ENCODE measurements around the gene RHD.
"Not testable (repeated sequence)": the region's sequence is repeated elsewhere in the genome, so short reads cannot be mapped to it uniquely, and the experiment has no call there.

The RHD gene

DNA sequence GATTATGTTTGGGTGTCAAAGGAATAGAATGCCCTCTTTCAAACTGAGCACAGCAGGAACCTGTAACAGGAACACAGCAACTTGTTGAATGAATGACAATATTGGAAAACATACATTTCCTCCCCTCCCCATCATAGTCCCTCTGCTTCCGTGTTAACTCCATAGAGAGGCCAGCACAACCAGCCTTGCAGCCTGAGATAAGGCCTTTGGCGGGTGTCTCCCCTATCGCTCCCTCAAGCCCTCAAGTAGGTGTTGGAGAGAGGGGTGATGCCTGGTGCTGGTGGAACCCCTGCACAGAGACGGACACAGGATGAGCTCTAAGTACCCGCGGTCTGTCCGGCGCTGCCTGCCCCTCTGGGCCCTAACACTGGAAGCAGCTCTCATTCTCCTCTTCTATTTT lies at the start of gene RHD:
TSS of gene RHD (plus strand) at position 272 of the 400 bp plus-strand sequence. CDS start at position 311, 39 bp downstream.
- not testable (repeated sequence) for DNase-seq

DNA sequence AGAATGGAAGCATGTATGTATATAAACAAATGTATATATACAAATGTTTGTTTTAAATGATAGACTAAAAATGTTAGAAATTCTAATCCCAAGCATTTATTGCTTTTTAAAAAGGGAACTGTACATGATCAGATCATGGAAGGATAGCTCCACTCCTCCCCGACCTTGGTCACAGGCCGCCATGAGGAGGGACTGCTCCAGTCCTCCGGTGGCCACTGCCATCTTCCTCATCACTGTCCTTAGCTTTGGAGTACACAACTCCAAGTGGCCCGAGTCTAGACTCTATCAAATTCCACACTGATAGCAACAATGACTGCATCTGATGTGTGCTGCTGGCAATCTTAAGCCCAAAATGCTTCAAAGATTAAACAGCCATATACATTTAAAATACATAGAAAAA lies 49.7 kb upstream of the RHD start:
- no peak for DNase-seq

DNA sequence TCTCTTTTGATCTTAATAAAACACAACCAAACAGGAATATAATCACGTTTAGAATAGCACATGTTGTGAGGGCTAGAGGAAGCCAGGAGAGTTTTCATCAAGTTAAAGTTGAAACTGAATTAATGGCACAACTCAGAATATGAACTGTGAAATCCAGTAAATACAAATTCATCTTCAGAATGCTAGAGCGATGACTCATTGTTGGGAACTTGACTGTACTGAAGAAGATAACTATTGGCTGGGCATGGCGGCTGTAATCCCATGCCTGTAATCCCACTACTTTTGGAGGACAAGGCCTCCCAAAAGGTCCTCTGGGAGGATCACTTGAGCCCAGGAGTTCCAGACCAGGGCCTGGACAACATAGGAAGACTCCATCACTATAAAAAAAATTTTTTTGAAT lies 48.8 kb upstream of the RHD start:
- no peak for DNase-seq

GRCh38 chr1:25232027-25232865 lies 40.1 kb upstream of the RHD start, which contains the start of gene SYF2:
Gene SYF2 (minus strand): TSS chr1:25232502. CDS start chr1:25232467, 35 bp downstream.
- DNase-seq, result peak; percentile 83 to 84

GRCh38 chr1:25232866-25233784 lies 39.2 kb upstream of the RHD start:
- peak; percentile 29 to 38 for DNase-seq

GRCh38 chr1:25235411-25235810 lies 36.9 kb upstream of the RHD start:
- DNase-seq, result not testable (repeated sequence)

DNA sequence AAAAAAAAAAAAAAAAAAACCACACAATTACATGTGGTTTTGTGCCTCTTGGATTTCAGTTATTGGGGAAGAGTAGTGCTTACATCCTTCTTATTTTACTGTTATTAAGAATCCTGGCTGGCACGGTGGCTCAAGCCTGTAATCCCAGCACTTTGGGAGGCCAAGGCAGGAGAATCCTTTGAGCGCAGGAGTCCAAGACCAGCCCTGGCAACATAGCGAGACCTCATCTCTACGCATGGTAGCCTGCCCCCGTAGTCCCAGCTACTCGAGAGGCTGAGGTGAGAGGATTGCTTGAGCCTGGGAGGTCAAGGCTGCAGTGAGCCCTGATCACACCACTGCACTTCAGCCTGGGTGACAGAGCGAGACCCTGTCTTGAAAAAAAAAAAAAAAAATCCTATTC lies 36.0 kb upstream of the RHD start:
- DNase-seq, result not testable (repeated sequence)

DNA sequence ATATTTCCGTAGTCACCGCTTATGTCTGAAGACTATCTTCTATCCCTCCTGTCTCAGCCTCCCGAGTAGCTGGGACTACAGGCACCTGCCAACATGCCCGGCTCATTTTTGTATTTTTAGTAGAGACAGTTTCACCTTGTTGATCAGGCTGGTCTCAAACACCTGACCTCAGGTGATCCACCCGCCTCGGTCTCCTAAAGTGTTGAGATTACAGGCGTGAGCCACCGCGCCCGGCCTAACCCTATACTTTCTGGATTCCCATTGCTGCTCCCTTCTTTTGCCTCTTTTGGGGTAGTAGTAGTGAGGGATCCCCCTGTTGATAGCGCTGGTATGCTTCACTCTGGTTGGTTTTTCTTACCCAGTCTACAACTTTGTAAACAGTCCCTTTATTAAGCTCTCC lies 34.3 kb upstream of the RHD start:
- no peak for DNase-seq

GRCh38 chr1:25239681-25240541 lies 32.4 kb upstream of the RHD start:
- peak; percentile 75 to 81 for DNase-seq

DNA sequence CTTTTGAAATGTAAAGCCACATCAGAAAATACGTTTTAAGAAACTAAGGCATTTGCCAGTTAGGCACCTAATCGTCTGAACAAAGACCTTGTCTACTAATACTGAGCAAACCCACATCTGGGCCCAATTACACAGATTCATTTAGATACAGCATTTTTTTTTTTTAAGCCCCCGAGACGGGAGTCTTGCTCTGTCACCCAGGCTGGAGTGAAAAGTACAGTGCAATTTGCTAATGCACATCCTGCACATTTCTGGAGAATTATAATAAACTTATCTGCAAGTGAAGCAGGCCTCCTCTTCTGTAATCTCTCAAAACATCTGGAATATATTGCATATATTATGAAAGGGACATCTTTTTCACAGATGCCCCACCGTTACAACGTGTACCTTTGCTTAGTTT lies 28.4 kb upstream of the RHD start:
- DNase-seq, result no peak

- no peak for DNase-seq
These were observed 26.9 kb upstream of the RHD start for GRCh38 chr1:25245393-25245792.

- no peak for DNase-seq
These were observed 26.3 kb upstream of the RHD start for GRCh38 chr1:25245809-25246599.

DNA sequence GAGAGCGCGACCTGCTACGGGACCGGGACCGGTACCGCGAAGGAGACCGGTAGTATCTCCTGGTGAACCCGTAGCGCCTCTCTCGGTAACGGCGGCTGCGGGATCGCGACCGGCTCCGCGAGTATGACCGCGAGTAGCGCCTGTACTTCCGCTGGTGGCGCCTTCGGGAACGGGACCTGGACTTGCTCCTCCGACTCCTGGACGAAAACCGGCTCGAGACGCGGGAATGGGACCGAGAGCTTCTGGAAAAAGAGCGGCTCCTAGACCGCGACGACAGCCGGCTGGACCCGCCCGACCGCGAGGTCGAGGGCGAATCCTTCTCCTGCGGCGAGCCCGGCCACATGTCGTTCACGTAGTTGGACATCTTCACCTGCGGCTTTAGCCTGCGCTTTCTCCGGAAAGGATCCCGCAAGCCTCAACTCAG lies 25.7 kb upstream of the RHD start:
- DNase-seq, result peak; percentile 15 to 20

DNA sequence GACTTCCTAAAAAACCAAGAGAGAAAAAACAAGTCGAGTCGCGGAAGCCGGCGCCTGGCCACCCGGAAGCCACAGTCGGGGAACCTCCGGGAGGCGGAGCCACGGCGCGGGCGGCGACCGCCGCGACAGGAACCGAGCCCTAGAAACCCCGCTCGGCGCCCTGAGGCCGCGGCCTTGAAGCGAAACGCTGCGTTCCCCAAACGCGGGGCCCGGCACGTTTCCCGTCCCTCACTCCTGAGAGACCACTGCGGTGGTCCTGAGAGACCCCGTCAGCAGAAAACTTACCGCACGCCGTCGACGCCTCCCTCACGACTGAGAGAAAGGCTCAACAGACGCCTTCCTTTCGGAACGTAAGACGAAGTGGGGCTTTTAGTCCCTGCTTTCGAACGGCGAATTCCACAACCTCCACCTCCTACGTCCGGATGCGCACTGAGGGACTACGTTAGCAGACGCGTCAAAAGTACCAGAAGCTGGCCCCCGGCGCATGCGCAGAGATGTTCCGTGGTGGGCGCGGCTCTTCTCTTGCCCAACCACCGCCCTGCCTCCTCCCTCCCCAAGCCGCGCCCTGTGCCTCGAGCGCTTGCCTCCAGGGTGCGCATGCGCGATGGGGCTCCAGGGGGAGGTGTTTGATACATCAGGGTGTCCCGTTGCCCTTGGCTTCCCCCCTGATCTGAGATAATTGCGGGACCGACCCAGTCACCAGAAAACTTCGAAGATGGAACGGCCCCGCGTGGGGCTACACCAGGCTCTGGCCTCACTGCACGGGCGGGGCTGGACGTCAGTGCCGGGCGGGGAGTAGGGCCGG lies 25.1 kb upstream of the RHD start, which contains the start of gene RSRP1:
TSS of gene RSRP1 (minus strand) at position 431 of the 805 bp plus-strand sequence. CDS start 491 bp downstream, outside the sequence.
- DNase-seq, result peak; percentile 100

- no peak for DNase-seq
These were observed 24.2 kb upstream of the RHD start for GRCh38 chr1:25247829-25248754.

GRCh38 chr1:25253911-25254310 lies 18.4 kb upstream of the RHD start:
- no peak for DNase-seq

GRCh38 chr1:25255706-25256577 lies 16.4 kb upstream of the RHD start:
- no peak for DNase-seq

- no peak for DNase-seq
These were observed 15.7 kb upstream of the RHD start for GRCh38 chr1:25256578-25256965.

DNA sequence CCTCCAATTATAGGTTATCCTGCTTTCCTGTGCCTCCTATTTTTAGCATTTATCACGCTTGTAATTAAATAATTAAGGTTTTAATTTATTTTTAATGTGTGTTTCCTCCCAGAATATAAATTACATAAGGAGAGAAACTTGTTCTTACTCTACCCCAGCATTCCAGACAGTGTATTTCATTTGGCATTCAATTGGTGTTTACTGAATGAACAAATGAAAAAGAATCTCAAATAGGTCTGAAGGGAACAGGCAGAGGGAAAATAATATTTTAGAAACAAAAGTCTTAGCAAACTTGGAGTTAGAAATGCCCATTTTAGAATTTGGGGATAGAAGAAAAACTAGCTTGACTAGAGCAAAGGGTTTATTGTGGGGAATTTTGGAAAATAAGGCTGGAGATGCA lies 15.1 kb upstream of the RHD start:
- no peak for DNase-seq

Data from activated CD4-positive, alpha-beta T cell treated with anti-CD3 and anti-CD28 coated beads for 4 hours (primary cell).